ENCODE results near the gene OR1N1.
"Not testable (repeated sequence)": the region's sequence is repeated elsewhere in the genome, so short reads cannot be mapped to it uniquely, and the experiment has no call there.

Gene OR1N1, protein sequence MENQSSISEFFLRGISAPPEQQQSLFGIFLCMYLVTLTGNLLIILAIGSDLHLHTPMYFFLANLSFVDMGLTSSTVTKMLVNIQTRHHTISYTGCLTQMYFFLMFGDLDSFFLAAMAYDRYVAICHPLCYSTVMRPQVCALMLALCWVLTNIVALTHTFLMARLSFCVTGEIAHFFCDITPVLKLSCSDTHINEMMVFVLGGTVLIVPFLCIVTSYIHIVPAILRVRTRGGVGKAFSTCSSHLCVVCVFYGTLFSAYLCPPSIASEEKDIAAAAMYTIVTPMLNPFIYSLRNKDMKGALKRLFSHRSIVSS

GRCh38 chr9:122527193-122527592 is at the start of gene OR1N1:
Gene OR1N1 (minus strand): TSS chr9:122527293. CDS start chr9:122527293, 0 bp downstream.
- DNase-seq (ENCODE audit: low read depth in 2 of 3, low spot score in 1 of 3) = no peak

DNA sequence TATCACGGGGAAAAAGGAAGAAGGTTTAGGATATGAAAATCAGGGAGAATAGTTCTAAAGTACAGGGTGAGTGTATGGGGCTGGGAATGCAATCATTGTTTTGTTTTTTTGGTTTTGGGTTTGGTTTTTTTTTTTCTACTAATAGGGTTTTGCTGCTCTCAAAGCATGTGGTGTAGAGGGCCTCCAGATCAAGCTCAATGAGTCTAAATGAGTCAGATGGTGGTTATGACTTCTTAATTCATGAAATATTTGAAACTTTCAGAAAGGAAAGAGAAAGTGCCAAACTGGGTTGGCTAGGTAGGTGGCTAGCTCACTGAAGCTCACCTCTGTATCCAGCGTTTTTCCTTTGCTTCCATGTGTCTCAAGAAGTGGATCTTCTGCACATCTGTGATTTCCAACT is 45.4 kb upstream of the OR1N1 start:
- DNase-seq (ENCODE audit: low read depth in 2 of 3, low spot score in 1 of 3) = no peak

GRCh38 chr9:122567901-122568300 is 40.8 kb upstream of the OR1N1 start:
- no peak for DNase-seq (ENCODE audit: low read depth in 2 of 3, low spot score in 1 of 3)

- DNase-seq (ENCODE audit: low read depth in 2 of 3, low spot score in 1 of 3) = no peak
Measured at GRCh38 chr9:122562134-122562760, 35.2 kb upstream of the OR1N1 start.

DNA sequence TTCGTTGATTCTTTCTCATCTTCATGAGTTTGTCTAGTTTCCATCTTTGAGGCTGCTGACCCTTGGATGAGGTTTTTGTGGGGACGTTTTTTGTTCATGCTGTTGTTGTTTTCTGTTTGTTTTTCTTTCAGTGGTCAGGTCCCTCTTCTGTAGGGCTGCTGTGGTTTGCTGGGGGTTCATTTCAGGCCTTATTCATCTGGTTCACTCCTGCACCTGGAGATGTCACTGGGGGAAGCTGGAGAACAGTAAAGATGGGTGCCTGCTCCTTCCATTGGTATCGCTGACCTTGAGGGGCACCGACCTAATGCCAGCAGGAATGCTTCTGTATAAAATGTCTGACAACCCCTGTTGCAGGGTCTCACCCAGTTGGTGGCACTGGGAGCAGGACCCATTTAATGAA is 34.4 kb upstream of the OR1N1 start:
- DNase-seq (ENCODE audit: low read depth in 2 of 3, low spot score in 1 of 3) = no peak

DNA sequence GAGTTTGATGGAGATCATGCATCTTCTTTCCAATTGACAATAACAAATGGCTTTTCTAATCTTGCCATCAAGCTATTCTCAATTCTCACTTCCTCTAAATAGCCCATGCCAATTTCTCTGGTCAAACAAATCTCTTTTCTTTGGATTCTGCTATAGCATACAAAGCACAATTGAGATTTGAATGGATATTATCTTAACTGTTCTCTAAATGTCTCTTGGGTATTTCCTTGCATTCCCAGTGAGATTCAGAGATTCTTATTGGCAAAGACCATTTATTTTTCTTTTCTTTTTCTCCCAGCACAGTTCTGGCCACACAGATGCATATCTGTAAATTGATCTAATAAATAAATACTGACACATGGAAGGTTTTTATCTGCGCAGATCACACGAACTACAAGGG is 25.7 kb upstream of the OR1N1 start, which contains the start of gene OR1N2:
Gene OR1N2 (plus strand): TSS at position 301 of the 400 bp plus-strand sequence. CDS start 100 bp downstream, outside the sequence.
- DNase-seq (ENCODE audit: low read depth in 2 of 3, low spot score in 1 of 3) = no peak

DNA sequence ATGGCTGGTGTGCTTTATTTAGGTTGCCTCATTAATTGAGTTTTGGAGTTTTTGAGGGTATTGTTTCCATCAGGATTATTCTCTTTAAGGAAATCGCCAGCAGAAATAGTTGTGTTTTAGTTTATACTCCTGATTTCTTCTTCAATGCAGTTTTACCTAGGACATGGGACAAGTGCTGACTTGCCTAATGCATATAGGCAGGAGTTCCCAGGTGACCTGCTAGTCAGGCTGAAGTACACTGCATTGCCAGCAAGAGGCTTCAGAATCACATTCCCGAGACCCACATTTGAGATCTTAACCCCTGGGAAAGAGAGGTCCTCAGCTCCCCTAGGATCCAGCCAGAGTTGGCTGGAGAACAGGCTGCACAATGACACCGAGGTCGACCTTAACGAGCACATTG is 24.3 kb upstream of the OR1N1 start:
- DNase-seq (ENCODE audit: low read depth in 2 of 3, low spot score in 1 of 3) = no peak

DNA sequence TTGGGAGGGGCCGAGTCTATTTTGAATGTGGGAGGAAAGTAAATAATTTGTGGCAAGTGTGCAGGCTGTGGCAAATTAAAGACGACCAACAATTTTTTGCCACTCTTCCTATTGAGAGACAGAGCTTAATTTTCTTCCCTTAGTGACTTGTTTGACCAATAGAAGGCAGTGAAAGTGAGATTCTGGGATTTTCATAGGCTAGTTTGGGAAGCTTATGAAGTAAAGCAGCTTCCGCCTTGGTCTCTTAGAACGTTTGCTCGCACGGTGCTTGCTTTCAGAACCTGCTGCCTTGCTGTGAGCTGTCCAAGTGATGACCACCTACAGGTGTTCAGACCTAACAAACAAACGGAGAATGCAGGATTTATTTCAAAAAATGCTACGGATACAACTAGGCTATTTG is 19.1 kb upstream of the OR1N1 start:
- DNase-seq (ENCODE audit: low read depth in 2 of 3, low spot score in 1 of 3) = no peak

- no peak for DNase-seq (ENCODE audit: low read depth in 2 of 3, low spot score in 1 of 3)
Measured at GRCh38 chr9:122538757-122539156, 11.7 kb upstream of the OR1N1 start.

DNA sequence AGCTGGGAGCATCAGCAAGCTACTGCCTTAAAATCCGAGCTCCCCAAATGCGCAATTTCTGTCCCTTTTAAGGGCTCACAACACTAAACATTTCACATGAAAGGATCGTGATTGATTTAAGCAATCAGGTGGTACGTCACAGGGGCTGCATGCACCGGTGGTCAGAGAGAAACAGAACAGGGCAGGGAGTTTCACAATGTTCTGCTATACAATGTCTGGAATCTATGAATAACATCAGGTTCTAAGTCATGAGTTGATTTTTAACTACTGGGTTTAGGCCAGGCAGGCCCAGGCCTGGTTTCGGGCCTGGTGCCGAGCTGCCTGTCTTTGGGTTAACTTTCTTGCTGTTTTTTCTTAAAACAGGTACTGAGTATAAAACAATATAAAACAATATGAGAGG is 10.0 kb upstream of the OR1N1 start:
- not testable (repeated sequence) for DNase-seq (ENCODE audit: low read depth in 2 of 3, low spot score in 1 of 3)

- DNase-seq (ENCODE audit: low read depth in 2 of 3, low spot score in 1 of 3) = no peak
Measured at GRCh38 chr9:122536134-122536533, 9.0 kb upstream of the OR1N1 start.

GRCh38 chr9:122531157-122531556 is 4.1 kb upstream of the OR1N1 start:
- DNase-seq (ENCODE audit: low read depth in 2 of 3, low spot score in 1 of 3) = not testable (repeated sequence)

DNA sequence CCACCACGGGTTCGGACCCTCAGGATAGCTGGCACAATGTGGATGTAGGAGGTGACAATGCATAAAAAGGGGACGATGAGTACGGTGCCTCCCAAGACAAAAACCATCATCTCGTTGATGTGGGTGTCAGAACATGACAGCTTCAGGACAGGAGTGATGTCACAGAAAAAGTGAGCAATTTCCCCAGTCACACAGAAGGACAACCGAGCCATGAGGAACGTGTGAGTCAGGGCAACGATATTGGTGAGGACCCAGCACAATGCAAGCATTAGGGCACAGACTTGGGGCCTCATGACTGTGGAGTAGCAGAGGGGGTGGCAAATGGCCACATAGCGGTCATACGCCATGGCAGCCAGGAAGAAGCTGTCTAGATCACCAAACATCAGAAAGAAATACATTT is 491 bp downstream of the OR1N1 start:
- DNase-seq (ENCODE audit: low read depth in 2 of 3, low spot score in 1 of 3) = peak in 1 of 3 donors; percentile 0

- DNase-seq (ENCODE audit: low read depth in 2 of 3, low spot score in 1 of 3) = no peak
Measured at GRCh38 chr9:122519376-122519775, 7.7 kb downstream of the OR1N1 start.

DNA sequence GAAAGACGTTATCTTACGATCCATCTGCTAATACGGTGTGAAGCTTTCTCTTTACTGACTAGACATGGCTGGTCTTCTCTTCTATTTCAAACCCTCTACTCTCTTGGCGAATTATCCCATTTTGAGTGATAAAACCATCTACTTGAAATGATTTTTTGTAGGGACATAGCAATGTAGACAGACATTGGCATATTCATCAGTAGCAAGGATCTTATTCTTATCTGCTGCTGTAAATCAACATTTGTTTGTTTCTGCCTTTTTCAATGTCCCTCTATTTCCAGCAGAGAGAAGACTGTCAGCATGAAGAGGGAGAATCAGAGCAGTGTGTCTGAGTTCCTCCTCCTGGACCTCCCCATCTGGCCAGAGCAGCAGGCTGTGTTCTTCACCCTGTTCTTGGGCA is 8.3 kb downstream of the OR1N1 start, which contains the start of gene OR1J4:
Gene OR1J4 (plus strand): TSS at position 301 of the 400 bp plus-strand sequence. CDS start 0 bp downstream, at position 301.
- no peak for DNase-seq (ENCODE audit: low read depth in 2 of 3, low spot score in 1 of 3)

DNA sequence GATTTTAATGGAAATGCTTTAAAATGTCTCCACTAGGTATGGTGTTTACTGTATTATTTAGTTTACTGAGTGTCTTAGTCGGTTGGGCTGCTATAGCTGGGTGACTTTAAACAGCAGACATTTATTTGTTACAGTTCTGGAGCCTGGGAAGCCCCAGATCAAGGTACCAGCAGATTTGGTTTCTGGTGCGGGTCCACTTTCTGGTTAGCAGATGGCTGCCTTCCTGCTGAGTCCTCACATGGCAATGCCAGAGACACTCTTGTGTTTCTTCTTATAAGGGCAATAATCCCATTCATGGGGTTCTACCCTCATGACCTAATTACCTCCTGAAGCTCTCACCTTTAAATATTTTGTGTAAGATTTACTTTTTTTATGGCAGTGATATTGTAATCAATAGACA is 8.9 kb downstream of the OR1N1 start:
- DNase-seq (ENCODE audit: low read depth in 2 of 3, low spot score in 1 of 3) = no peak

GRCh38 chr9:122510502-122510901 is 16.6 kb downstream of the OR1N1 start, which contains the start of gene OR1J2:
Gene OR1J2 (plus strand): TSS chr9:122510802. CDS start chr9:122510802, 0 bp downstream.
- DNase-seq (ENCODE audit: low read depth in 2 of 3, low spot score in 1 of 3) = no peak

DNA sequence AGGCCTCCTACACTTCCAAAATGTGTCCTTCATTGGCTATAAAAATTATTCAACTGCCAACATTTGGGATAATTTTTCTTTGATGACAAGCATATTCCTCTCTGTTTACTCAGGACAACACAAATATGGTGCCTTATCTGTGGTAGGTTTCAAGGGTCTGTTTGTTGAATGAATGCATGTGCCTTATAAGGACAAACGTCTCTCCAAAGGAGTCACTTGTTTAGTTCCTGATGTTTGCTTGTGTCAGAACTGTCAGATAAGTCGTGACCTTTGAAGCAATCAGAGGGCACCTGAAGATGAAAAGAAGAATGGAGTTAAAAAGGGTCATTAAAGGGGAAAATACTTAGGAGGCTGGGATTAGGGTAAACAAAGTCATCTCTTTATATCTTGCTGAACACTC is 20.1 kb downstream of the OR1N1 start:
- no peak for DNase-seq (ENCODE audit: low read depth in 2 of 3, low spot score in 1 of 3)

DNA sequence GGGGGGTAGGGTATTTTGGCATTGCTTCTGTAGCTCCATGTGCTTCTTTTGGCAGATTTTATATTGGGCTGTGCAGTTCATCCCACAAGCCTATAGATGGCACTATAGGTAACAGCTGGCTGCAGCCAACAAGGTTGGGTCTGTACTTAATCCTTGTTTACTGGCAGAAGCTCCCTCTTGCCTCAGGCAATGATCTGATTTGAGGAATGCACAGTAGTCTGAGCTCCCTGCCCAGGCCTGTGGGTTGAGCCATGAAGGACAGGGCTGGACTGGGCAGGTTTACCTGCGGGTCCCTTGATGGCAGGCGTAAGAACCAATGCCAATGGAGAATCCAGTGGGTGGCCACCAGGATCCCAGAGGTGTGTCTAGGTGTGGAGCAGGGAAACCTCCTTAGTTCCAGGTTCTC is 28.2 kb downstream of the OR1N1 start:
- peak in 1 of 3 donors; percentile 11 for DNase-seq (ENCODE audit: low read depth in 2 of 3, low spot score in 1 of 3)

DNA sequence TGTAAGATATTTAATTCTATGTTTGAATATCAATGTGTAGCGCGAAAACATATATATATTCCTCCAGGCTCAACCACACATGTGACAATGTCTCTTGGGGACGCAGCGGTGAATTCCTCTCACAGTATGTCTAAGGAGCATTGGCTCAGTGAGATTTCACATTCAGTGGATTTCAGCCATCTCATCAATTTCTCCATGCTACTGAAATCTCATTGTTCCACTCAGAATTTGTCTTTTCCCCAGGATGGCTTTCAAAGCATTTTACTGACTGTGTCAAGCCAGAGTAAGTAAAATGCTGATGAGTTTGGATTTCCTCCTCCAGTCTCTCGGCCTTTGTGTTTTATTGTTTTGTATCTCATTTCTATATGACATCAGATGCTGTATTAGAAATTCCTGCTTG is 48.0 kb downstream of the OR1N1 start:
- DNase-seq (ENCODE audit: low read depth in 2 of 3, low spot score in 1 of 3) = no peak

DNA sequence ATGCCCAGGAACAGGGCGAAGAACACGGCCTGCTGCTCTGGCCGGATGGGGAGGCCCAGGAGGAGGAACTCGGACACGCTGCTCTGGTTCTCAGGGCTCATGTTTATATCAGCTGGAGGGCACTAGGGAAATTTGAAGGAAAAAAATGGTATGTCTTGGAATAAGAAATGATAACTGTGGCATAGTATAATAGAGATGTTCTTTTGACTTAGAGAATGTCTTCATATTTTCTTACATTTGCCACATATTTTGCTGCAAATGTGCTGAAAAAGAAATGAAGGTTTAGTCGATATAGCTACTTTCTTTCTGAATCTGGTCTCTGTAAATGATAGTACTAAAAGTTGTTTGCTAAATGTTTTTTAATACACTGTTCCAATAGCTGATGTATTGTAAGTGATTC is 49.3 kb downstream of the OR1N1 start, which contains the start of gene OR1J1:
Gene OR1J1 (minus strand): TSS at position 101 of the 400 bp plus-strand sequence. CDS start 0 bp downstream, at position 101.
- no peak for DNase-seq (ENCODE audit: low read depth in 2 of 3, low spot score in 1 of 3)

DNA sequence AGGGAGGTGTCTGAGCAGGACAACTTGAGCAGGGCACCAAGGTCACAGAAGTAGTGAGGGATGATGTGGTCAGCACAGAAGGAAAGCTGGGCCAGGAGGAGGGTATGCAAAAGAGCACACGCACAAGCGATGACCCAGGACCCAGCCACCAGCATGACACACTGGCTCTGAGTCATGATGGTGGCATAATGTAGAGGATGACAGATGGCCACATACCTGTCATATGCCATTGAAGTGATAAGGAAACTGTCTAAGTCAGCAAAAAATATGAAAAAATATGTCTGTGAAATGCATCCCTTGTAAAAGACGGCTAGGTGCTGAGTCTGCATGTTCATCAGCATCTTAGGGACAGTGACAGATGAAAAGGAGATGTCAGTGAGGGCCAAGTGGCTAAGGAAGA is 49.7 kb downstream of the OR1N1 start:
- no peak for DNase-seq (ENCODE audit: low read depth in 2 of 3, low spot score in 1 of 3)

All from stimulated activated CD4-positive, alpha-beta T cell treated with anti-CD3 and anti-CD28 coated beads, Interleukin-12 subunit alpha, Interleukin-12 subunit beta, amount 100 ng/mL, for 48 hours (primary cell).